ENCODE results near the gene CARD11.

DNA sequence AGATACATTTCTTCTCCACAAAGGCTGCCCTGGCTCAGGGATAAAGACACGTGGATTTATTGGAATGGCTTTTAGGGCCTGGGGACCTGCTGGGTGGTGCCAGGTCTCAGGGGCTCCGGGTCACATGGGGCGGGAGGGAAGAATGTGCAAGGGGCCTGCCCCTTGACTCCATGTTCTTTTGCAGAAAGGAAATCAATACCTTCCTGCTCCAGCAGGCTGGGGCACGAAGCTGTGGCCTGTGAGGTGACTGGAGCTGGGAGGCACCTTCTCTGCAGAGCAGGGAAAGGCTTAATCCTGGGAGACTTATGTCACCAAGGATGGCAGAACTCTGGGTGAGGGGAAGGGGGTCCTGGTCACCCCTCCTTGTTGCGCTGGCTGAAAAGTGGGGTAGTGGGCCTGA, 157.3 kb downstream of the CARD11 start:
- TF ChIP-seq, protein P1, sequence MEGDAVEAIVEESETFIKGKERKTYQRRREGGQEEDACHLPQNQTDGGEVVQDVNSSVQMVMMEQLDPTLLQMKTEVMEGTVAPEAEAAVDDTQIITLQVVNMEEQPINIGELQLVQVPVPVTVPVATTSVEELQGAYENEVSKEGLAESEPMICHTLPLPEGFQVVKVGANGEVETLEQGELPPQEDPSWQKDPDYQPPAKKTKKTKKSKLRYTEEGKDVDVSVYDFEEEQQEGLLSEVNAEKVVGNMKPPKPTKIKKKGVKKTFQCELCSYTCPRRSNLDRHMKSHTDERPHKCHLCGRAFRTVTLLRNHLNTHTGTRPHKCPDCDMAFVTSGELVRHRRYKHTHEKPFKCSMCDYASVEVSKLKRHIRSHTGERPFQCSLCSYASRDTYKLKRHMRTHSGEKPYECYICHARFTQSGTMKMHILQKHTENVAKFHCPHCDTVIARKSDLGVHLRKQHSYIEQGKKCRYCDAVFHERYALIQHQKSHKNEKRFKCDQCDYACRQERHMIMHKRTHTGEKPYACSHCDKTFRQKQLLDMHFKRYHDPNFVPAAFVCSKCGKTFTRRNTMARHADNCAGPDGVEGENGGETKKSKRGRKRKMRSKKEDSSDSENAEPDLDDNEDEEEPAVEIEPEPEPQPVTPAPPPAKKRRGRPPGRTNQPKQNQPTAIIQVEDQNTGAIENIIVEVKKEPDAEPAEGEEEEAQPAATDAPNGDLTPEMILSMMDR (IDR thresholded peaks at IDR 0.05): no peak
- no peak for TF ChIP-seq EZH2 (IDR thresholded peaks at IDR 0.05; ENCODE audit: borderline replicate concordance, insufficient read depth, low read depth, low read length, poor library complexity, severe bottlenecking)
